PC-3 (cell line): Measurements from ENCODE around the gene SHROOM3. TPM values are rescaled to one million over a fixed set of nuclear protein-coding genes. Genes with fewer than 3 reads are reported as not detected.

Experiments
- ATAC-seq: fragments of 200-7000 bp; cut with Tn5 transposase; 2 replicates; pipeline ENCODE4 v1.9.1; 2020; ENCODE audit warnings: mild to moderate bottlenecking, moderate library complexity
- BruUV-seq: library from RNA; stranded (reverse); fragments of 400-500 nt; replicated peaks from 2 replicates; lab custom pipeline; 2021; lab: Mats Ljungman, UMichigan
- CTCF ChIA-PET: fragments of 300-600 bp; sonication (Branson Sonifier 250); formaldehyde crosslinking; loops from one replicate; lab custom pipeline; 2022; ENCODE audit warnings: antibody characterized with exemption; lab: Charles Lee
- POLR2A ChIA-PET: fragments of 300-600 bp; sonication (Branson Sonifier 250); formaldehyde crosslinking; loops from one replicate; lab custom pipeline; 2022; ENCODE audit warnings: antibody characterized with exemption; ENCODE audit not compliant: unreplicated experiment; lab: Charles Lee
- DNase-seq: peaks from one replicate; pipeline ENCODE4 v3.0.0-alpha.2; 2015
- H2AFZ ChIP-seq: fragments of 300-600 bp; sonication (generic); 2 replicates; pipeline ENCODE4 v1.6.0; 2016; ENCODE audit warnings: antibody characterized with exemption, low read length
- H3F3A ChIP-seq: fragments of 300-600 bp; sonication (generic); one replicate; pipeline ENCODE4 v1.6.0; 2017; ENCODE audit warnings: antibody characterized with exemption, low read length, control low read depth, mild to moderate bottlenecking; ENCODE audit not compliant: unreplicated experiment
- H3K27ac ChIP-seq: fragments of 300-600 bp; sonication (generic); 2 replicates; pipeline ENCODE4 v1.5.1; 2016; ENCODE audit warnings: mild to moderate bottlenecking, low read length
- H3K27me3 ChIP-seq: fragments of 300-600 bp; sonication (generic); 2 replicates; pipeline ENCODE4 v1.6.1; 2016; ENCODE audit warnings: low read length, mixed read lengths
- H3K36me3 ChIP-seq: fragments of 300-600 bp; sonication (generic); 2 replicates; pipeline ENCODE4 v1.6.1; 2016; ENCODE audit warnings: low read depth, mixed run types, low read length, mixed read lengths
- H3K4me1 ChIP-seq: fragments of 300-600 bp; sonication (generic); 2 replicates; pipeline ENCODE4 v1.5.1; 2016; ENCODE audit warnings: low read length; ENCODE audit not compliant: insufficient read depth
- H3K4me2 ChIP-seq: fragments of 300-600 bp; sonication (generic); 2 replicates; pipeline ENCODE4 v1.6.0; 2016; ENCODE audit warnings: low read length
- H3K4me3 ChIP-seq: fragments of 300-600 bp; sonication (generic); 2 replicates; pipeline ENCODE4 v1.5.1; 2016; ENCODE audit warnings: mild to moderate bottlenecking, low read length, mixed read lengths
- H3K79me2 ChIP-seq: fragments of 300-600 bp; sonication (generic); 2 replicates; pipeline ENCODE4 v1.6.1; 2017; ENCODE audit warnings: low read length, mixed read lengths
- H3K9ac ChIP-seq: fragments of 300-600 bp; sonication (generic); 2 replicates; pipeline ENCODE4 v1.6.0; 2016; ENCODE audit warnings: mild to moderate bottlenecking, low read length
- H3K9me2 ChIP-seq: fragments of 300-600 bp; sonication (generic); replicated peaks from 2 replicates; pipeline ENCODE4 v1.6.1; 2016; ENCODE audit warnings: mixed run types, low read length, mixed read lengths
- H3K9me3 ChIP-seq: fragments of 300-600 bp; sonication (generic); 2 replicates; pipeline ENCODE4 v1.6.1; 2016; ENCODE audit warnings: low read length, mixed read lengths
- H4K20me1 ChIP-seq: fragments of 300-600 bp; sonication (generic); 2 replicates; pipeline ENCODE4 v1.6.1; 2016; ENCODE audit warnings: low read length, mixed read lengths
- EZH2 ChIP-seq: fragments of 300-600 bp; sonication (generic); IDR thresholded peaks from one replicate; pipeline ENCODE4 v1.6.1; 2017; ENCODE audit warnings: antibody characterized with exemption, mild to moderate bottlenecking, low read length; ENCODE audit not compliant: unreplicated experiment
- EZH2phosphoT487 ChIP-seq: fragments of 300-600 bp; sonication (generic); IDR thresholded peaks from 2 replicates; pipeline ENCODE4 v1.6.1; 2018; ENCODE audit warnings: mild to moderate bottlenecking, antibody characterized with exemption, low read length, borderline replicate concordance
- intact Hi-C: fragments of 100-400 bp; cut with micrococcal nuclease; formaldehyde crosslinking; loops from 2 replicates; pipeline ENCODE4 v1.9.0; 2023
- total RNA-seq: library from RNA; depleted of rRNA; stranded (reverse); fragments of >200 nt; gene quantifications from 2 replicates; pipeline ENCODE4 v1.2.3, GENCODE V29; 2014
- TF ChIP-seq, protein P1 (sequence below): fragments of 300-600 bp; sonication (generic); conservative IDR thresholded peaks from 2 replicates; pipeline ENCODE4 v1.5.1; 2017; ENCODE audit warnings: antibody characterized with exemption, low read depth, mild to moderate bottlenecking, low read length

SHROOM3 gene
- total RNA-seq, 1 experiment from 2014 or later = 27.8 TPM

DNA sequence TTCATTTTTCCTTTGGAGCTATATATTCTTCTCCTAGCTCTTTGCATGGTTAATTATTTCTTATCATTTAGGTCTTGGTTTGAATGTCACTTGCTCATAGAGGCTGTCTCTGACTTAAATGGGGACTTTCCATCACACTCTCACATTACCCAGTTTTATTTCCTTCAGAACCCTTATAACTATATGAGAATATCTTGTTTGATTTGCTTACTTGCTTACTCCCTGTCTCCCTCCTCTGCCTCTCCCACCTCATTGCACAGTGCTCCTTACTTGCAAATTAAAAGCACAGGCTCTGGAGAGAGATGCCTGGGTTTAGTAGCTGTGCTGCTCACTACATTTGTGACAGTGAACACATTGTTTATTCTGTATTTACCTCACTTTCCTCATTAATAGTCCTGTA, 288.3 kb downstream of the SHROOM3 start:
- no peak overlapping the region for H3K4me3 ChIP-seq
- no peaks in the 10 kb centered on the region for H3K36me3 ChIP-seq
- no peaks in the 10 kb centered on the region for H3K9me3 ChIP-seq
- H3K9me2 ChIP-seq = no peaks in the 10 kb centered on the region
- H4K20me1 ChIP-seq = no peaks in the 10 kb centered on the region
- POLR2A ChIA-PET = no interaction called here
- no peaks in the 10 kb centered on the region for H3K27me3 ChIP-seq
- no peaks in the 10 kb centered on the region for H3F3A ChIP-seq
- ATAC-seq = peak; percentile 77
- no TSS peak for BruUV-seq
- peak overlapping the region; percentile 64 for H3K27ac ChIP-seq
- peak overlapping the region; percentile 42 for H3K4me2 ChIP-seq
- DNase-seq = peak; percentile 12
- intact Hi-C loops = no loop called here
- CTCF ChIA-PET = interaction anchor here (0.6 kb wide), 1 partner anchor 21 kb away, joined by 4 read pairs; no protein-coding TSS in a partner anchor
- H2AFZ ChIP-seq = no peak overlapping the region
- peaks cover 35% of the 10 kb centered on the region for H3K4me1 ChIP-seq
- no peak for TF ChIP-seq EZH2
- TF ChIP-seq, protein P1, sequence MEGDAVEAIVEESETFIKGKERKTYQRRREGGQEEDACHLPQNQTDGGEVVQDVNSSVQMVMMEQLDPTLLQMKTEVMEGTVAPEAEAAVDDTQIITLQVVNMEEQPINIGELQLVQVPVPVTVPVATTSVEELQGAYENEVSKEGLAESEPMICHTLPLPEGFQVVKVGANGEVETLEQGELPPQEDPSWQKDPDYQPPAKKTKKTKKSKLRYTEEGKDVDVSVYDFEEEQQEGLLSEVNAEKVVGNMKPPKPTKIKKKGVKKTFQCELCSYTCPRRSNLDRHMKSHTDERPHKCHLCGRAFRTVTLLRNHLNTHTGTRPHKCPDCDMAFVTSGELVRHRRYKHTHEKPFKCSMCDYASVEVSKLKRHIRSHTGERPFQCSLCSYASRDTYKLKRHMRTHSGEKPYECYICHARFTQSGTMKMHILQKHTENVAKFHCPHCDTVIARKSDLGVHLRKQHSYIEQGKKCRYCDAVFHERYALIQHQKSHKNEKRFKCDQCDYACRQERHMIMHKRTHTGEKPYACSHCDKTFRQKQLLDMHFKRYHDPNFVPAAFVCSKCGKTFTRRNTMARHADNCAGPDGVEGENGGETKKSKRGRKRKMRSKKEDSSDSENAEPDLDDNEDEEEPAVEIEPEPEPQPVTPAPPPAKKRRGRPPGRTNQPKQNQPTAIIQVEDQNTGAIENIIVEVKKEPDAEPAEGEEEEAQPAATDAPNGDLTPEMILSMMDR = peak; percentile 52
- H3K79me2 ChIP-seq = peaks cover 44% of the 10 kb centered on the region
- no peak overlapping the region for H3K9ac ChIP-seq

DNA sequence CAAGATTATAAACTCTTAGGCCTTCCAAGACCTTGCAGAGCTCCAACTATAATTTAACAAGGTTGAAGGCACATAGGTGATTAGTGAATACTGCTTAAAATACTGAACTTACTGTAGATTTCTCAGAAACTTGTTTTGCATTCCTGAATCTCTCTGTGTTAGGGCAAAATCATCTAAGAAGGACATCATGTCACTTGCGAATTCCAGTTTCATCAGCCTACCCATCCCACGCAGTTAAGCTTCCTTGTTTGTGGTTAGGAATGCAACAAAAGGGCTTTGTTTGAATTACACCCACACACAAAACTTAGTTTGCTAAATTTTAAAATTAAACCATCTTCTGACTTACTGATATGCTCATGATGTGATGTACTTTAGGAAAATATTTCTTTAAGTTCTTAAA, 288.9 kb downstream of the SHROOM3 start:
- Histone ChIP-seq H3K36me3 (no peaks in the 10 kb centered on the region), H3K27me3 (no peaks in the 10 kb centered on the region), H3K9ac (no peak overlapping the region), H3K9me2 (no peaks in the 10 kb centered on the region), H3K4me1 (peaks cover 32% of the 10 kb centered on the region), H2AFZ (no peak overlapping the region), H3K27ac (peak overlapping the region; percentile 64), H3F3A (no peaks in the 10 kb centered on the region), H3K4me2 (peak overlapping the region; percentile 42), H3K9me3 (no peaks in the 10 kb centered on the region), H3K79me2 (peaks cover 39% of the 10 kb centered on the region), H4K20me1 (no peaks in the 10 kb centered on the region), H3K4me3 (no peak overlapping the region)
- ATAC-seq (peak; percentile 84), DNase-seq (peak; percentile 64)
- CTCF ChIA-PET = interaction anchor here (0.6 kb wide), 2 partner anchors 21 to 27 kb away, joined by 3 to 4 read pairs; no protein-coding TSS in a partner anchor
- POLR2A ChIA-PET = no interaction called here
- BruUV-seq = no TSS peak
- intact Hi-C loops = loop anchor here (2.0 kb wide), 1 partner anchor 19 kb away; no protein-coding TSS in a partner anchor
- TF ChIP-seq EZH2 (no peak), EZH2phosphoT487 (no peak)
- TF ChIP-seq, protein P1 = no peak

DNA sequence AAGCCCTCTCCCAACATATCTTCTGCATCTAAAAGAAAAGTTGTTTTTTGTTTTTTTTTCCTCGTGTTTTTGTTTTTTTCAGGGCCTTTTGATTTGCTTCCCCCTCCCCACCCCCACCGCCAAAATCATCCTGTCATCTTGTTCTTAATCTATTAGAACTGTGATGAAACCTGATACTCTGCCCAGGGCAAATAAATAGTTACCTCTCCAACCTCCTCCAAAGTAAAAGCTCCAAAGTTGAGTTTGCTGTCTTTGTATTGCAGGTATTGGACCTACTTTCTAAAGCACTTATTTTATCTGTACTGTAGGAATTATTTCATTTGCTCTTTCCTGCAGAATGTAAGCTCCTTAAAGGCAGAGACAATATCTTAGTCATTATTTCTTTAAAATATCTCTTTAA, 290.0 kb downstream of the SHROOM3 start:
- H3F3A ChIP-seq = no peaks in the 10 kb centered on the region
- intact Hi-C loops = loop anchor here (2.0 kb wide), 1 partner anchor 20 kb away; no protein-coding TSS in a partner anchor
- ATAC-seq (no peak), DNase-seq (peak; percentile 28)
- no peak overlapping the region for H3K27ac ChIP-seq
- no peaks in the 10 kb centered on the region for H4K20me1 ChIP-seq
- peaks cover 32% of the 10 kb centered on the region for H3K4me1 ChIP-seq
- POLR2A ChIA-PET = no interaction called here
- H3K9me3 ChIP-seq = no peaks in the 10 kb centered on the region
- peaks cover 30% of the 10 kb centered on the region for H3K79me2 ChIP-seq
- H2AFZ ChIP-seq = no peak overlapping the region
- no peaks in the 10 kb centered on the region for H3K9me2 ChIP-seq
- H3K9ac ChIP-seq = no peak overlapping the region
- CTCF ChIA-PET = no interaction called here
- no peaks in the 10 kb centered on the region for H3K36me3 ChIP-seq
- peak overlapping the region; percentile 42; the same call in 1 of the 2 replicates for H3K4me2 ChIP-seq
- TF ChIP-seq EZH2 (no peak), EZH2phosphoT487 (no peak)
- TF ChIP-seq, protein P1 = no peak
- no peaks in the 10 kb centered on the region for H3K27me3 ChIP-seq
- BruUV-seq = no TSS peak
- H3K4me3 ChIP-seq = no peak overlapping the region
